ENCODE measurements around the gene HOXA7. TPM values are rescaled to one million over a fixed set of nuclear protein-coding genes. Genes with fewer than 3 reads are reported as not detected.

Gene HOXA7
- total RNA-seq, 2 donors from 2014 or later: 21.9 to 24.4 TPM

- DNase-seq: peak; percentile 29
- Histone ChIP-seq H3K9ac (ENCODE audit: low read depth in 2 of 2, low read length in 2 of 2) (peak overlapping the region; percentile 40 to 100), H3K27me3 (peaks cover 4% of the 10 kb centered on the region), H3K9me3 (no peaks in the 10 kb centered on the region), H3K36me3 (no peaks in the 10 kb centered on the region), H3K4me3 (peak overlapping the region; percentile 49), H3K27ac (no peak overlapping the region), H3K4me1 (peaks cover 11% of the 10 kb centered on the region)
- intact Hi-C loops (cut with DNase I): no loop called here
- no peak for TF ChIP-seq CTCF (IDR thresholded peaks at IDR 0.05)
These were observed 2.1 kb downstream of the HOXA7 start for GRCh38 chr7:27154369-27154768.

- H3K9me3 ChIP-seq: no peaks in the 10 kb centered on the region
- no peaks in the 10 kb centered on the region for H3K36me3 ChIP-seq
- H3K4me3 ChIP-seq: no peak overlapping the region
- intact Hi-C loops (cut with DNase I): no loop called here
- peaks cover 4% of the 10 kb centered on the region for H3K27me3 ChIP-seq
- H3K4me1 ChIP-seq: peaks cover 11% of the 10 kb centered on the region
- H3K9ac ChIP-seq (ENCODE audit: low read depth in 2 of 2, low read length in 2 of 2): peak overlapping the region in 1 of 2 donors; percentile 100
- H3K27ac ChIP-seq: peak overlapping the region; percentile 97
- DNase-seq: peak; percentile 25
- no peak for TF ChIP-seq CTCF (IDR thresholded peaks at IDR 0.05)
These were observed 2.9 kb downstream of the HOXA7 start for GRCh38 chr7:27153526-27153925.

- Histone ChIP-seq H3K27me3 (no peaks in the 10 kb centered on the region), H3K36me3 (no peaks in the 10 kb centered on the region), H3K4me1 (peaks cover 11% of the 10 kb centered on the region), H3K4me3 (peak overlapping the region; percentile 55), H3K9me3 (no peaks in the 10 kb centered on the region), H3K27ac (peak overlapping the region; percentile 97), H3K9ac (ENCODE audit: low read depth in 2 of 2, low read length in 2 of 2) (peak overlapping the region; percentile 54 to 100)
- intact Hi-C loops (cut with DNase I): no loop called here
- DNase-seq: peak; percentile 30
- no peak for TF ChIP-seq CTCF (IDR thresholded peaks at IDR 0.05)
These were observed 3.5 kb downstream of the HOXA7 start for GRCh38 chr7:27152816-27153442.

GRCh38 chr7:27151931-27152815 lies 4.3 kb downstream of the HOXA7 start, which contains the start of gene HOXA3:
Gene HOXA3, minus strand, starts transcription at chr7:27152583. Its CDS starts 41,943 bp downstream, at chr7:27110640.
- Histone ChIP-seq H3K4me3 (peak within 1 kb of the TSS; percentile 55), H3K9me3 (no peaks in the 10 kb centered on the region), H3K36me3 (no peaks in the 10 kb centered on the region), H3K4me1 (peaks cover 15% of the 10 kb centered on the region), H3K27me3 (no peaks in the 10 kb centered on the region), H3K27ac (peak within 1 kb of the TSS; percentile 97), H3K9ac (ENCODE audit: low read depth in 2 of 2, low read length in 2 of 2) (peak within 1 kb of the TSS; percentile 86 to 100)
- no peak for TF ChIP-seq CTCF (IDR thresholded peaks at IDR 0.05)
- intact Hi-C loops (cut with DNase I): no loop called here
- peak; percentile 93 for DNase-seq

GRCh38 chr7:27151341-27151930 lies 5.0 kb downstream of the HOXA7 start:
- intact Hi-C loops (cut with DNase I): no loop called here
- Histone ChIP-seq H3K27ac (peak overlapping the region; percentile 97), H3K27me3 (no peaks in the 10 kb centered on the region), H3K9me3 (no peaks in the 10 kb centered on the region), H3K36me3 (no peaks in the 10 kb centered on the region), H3K9ac (ENCODE audit: low read depth in 2 of 2, low read length in 2 of 2) (peak overlapping the region; percentile 86 to 100), H3K4me1 (peaks cover 23% of the 10 kb centered on the region), H3K4me3 (peak overlapping the region; percentile 55)
- TF ChIP-seq CTCF (IDR thresholded peaks at IDR 0.05): no peak
- peak; percentile 36 for DNase-seq

All from colonic mucosa (tissue), 4 donors.